ENCODE results near the gene NID1. TPM values are rescaled to one million over a fixed set of nuclear protein-coding genes. Genes with fewer than 3 reads are reported as not detected.

The NID1 gene
- total and polyA plus RNA-seq, 10 donors: 6.8 to 178 (median 81.2) TPM

DNA sequence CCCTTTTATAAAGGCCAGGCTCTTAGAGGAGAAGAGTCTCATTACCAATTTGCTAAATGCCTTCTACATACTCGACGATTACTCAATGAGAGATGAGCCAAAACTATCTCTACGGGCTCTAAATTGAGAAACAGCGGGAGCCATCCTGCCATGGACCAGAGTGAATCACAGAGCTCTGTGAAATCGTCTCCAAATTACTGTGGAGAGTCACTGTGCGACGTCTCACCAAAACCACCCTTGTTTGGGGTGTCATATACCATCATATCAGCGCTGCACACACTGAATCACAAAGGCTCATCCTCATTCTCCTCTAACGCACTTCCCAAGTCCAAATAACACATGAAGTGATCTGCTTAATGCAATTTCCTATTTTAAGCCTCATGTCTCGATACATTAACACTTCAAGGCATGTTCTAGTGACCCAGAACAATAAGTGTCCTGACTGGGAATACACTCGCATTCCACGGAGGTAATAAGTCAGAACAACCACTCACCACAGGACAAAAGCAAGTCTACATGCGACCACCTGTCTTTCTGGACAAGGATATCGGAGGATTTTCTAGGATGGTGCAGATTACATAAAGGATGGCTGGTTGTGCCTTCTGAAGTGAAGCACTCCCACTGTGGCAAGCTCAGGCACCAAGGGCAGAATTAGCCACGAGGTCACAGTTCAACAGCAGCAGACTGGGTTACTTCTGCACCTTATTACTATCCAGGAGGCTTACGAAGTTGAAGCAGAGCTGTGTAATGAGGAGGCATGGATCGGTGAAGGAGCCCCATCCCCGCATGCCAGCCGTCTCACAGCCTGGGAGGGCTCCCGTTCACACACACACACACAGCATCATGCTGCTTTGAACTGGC lies 44.3 kb downstream of the NID1 start:
- Histone ChIP-seq H3K27me3 (replicated peaks in 1 of 7) (no peaks in the 10 kb centered on the region), H3K4me1 (peaks cover 0 to 24% (median 0%) of the 10 kb centered on the region in 6 donors), H3K36me3 (peaks cover 0 to 46% (median 5%) of the 10 kb centered on the region in 6 donors), H3K27ac (peak overlapping the region; percentile 6 to 76 (median 40)), H3K9me3 (no peaks in the 10 kb centered on the region), H3K4me3 (no peak overlapping the region)
- intact Hi-C loops (cut with DNase I; ENCODE audit: low total_unique reads): no loop called here
- 86 to 93% (median 88%) methylated on average over 20 of the region's 20 CpGs for WGBS, 5 donors
- TF ChIP-seq POLR2A (IDR thresholded peaks at IDR 0.05) (no peak), POLR2AphosphoS5 (IDR thresholded peaks at IDR 0.05) (no peak), CTCF (IDR thresholded peaks at IDR 0.05 in 8 of 11, conservative IDR thresholded peaks at IDR 0.05 in 3 of 11) (no peak)
- DNase-seq: no peak

- TF ChIP-seq POLR2AphosphoS5 (IDR thresholded peaks at IDR 0.05) (peak in 2 of 3 donors; percentile 83), POLR2A (IDR thresholded peaks at IDR 0.05) (no peak)
- peaks cover 0 to 37% (median 1%) of the 10 kb centered on the region in 6 donors for H3K36me3 ChIP-seq
- H3K27ac ChIP-seq: peak overlapping the region in 6 of 8 donors; percentile 7 to 77 (median 72)
- 66 to 81% (median 75%) methylated on average over 5 of the region's 5 CpGs for WGBS, 5 donors
- no peaks in the 10 kb centered on the region for H3K27me3 ChIP-seq (replicated peaks in 1 of 7)
- peaks cover 0 to 24% (median 0%) of the 10 kb centered on the region in 6 donors for H3K4me1 ChIP-seq
- H3K9me3 ChIP-seq: no peaks in the 10 kb centered on the region
- no peak for DNase-seq
- H3K4me3 ChIP-seq: no peak overlapping the region
- intact Hi-C loops (cut with DNase I; ENCODE audit: low total_unique reads): no loop called here
Observed at GRCh38 chr1:236018885-236019453, 45.9 kb downstream of the NID1 start.

DNA sequence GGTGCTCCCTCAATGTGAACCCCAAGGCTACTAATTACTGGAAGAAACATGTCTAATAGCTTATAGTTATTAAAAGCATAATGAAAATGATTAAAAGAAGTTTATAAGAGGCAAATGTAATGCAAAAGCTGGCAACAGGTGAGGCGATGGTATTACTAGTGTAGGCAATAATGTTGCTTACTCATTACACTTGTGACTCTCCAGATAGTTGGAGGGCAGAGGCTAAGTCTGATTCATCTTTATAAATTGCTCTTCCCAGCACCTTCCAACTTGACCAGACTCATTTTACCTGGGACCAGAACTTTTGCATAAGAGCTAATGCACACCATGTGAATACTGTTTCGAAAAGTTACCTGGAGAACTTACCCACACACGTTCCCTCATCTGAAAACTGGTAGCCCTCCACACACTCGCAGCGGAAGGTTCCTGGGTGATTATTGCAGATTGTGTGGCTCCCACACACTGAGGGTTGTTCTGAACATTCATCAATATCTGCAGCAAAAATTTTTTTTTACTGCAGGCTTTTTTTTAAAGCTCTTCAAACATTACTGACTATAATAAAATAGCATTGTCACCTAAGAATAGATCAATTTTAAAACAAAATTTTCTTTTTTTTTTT lies 48.0 kb downstream of the NID1 start:
- H3K27ac ChIP-seq: peak overlapping the region in 4 of 8 donors; percentile 40 to 77 (median 62)
- intact Hi-C loops (cut with DNase I; ENCODE audit: low total_unique reads): no loop called here
- H3K9me3 ChIP-seq: no peaks in the 10 kb centered on the region
- no peaks in the 10 kb centered on the region for H3K27me3 ChIP-seq (replicated peaks in 1 of 7)
- WGBS, 5 donors: 92 to 97% (median 95%) methylated on average over 5 of the region's 5 CpGs
- peaks cover 0 to 40% (median 0%) of the 10 kb centered on the region in 6 donors for H3K36me3 ChIP-seq
- no peak for TF ChIP-seq POLR2AphosphoS5 (IDR thresholded peaks at IDR 0.05)
- no peak for TF ChIP-seq POLR2A (IDR thresholded peaks at IDR 0.05)
- no peak for TF ChIP-seq CTCF (IDR thresholded peaks at IDR 0.05 in 8 of 11, conservative IDR thresholded peaks at IDR 0.05 in 3 of 11)
- H3K4me3 ChIP-seq: no peak overlapping the region
- no peak for DNase-seq
- peaks cover 0 to 20% (median 0%) of the 10 kb centered on the region in 6 donors for H3K4me1 ChIP-seq

GRCh38 chr1:236016083-236016482 lies 48.8 kb downstream of the NID1 start:
- Histone ChIP-seq H3K4me3 (no peak overlapping the region), H3K9me3 (no peaks in the 10 kb centered on the region)

More at GRCh38 chr1:236016083-236016482, 48.8 kb downstream of the NID1 start:
- Histone ChIP-seq H3K4me1 (peaks cover 0 to 16% (median 0%) of the 10 kb centered on the region in 6 donors), H3K27ac (peak overlapping the region in 4 of 8 donors; percentile 60 to 77 (median 62)), H3K36me3 (peaks cover 0 to 41% (median 0%) of the 10 kb centered on the region in 6 donors), H3K27me3 (replicated peaks in 1 of 7) (no peaks in the 10 kb centered on the region)
- TF ChIP-seq POLR2A (IDR thresholded peaks at IDR 0.05) (no peak), POLR2AphosphoS5 (IDR thresholded peaks at IDR 0.05) (peak in 1 of 3 donors; percentile 81), CTCF (IDR thresholded peaks at IDR 0.05 in 8 of 11, conservative IDR thresholded peaks at IDR 0.05 in 3 of 11) (no peak)
- DNase-seq: no peak
- intact Hi-C loops (cut with DNase I; ENCODE audit: low total_unique reads): no loop called here
- WGBS, 5 donors: 61 to 72% (median 65%) methylated on average over 3 of the region's 3 CpGs

Data from spleen (tissue), 11 donors.